OCI-LY7 (cell line): Measurements from ENCODE around the gene DSN1.

Source experiments
- EZH2phosphoT487 ChIP-seq: fragments of 200-600 bp; sonication (generic); IDR thresholded peaks from 2 replicates; pipeline ENCODE4 v1.6.1; 2018; ENCODE audit warnings: low read depth, borderline replicate concordance, mild to moderate bottlenecking, mixed run types, antibody characterized with exemption, low read length, moderate library complexity, mixed read lengths
- TF ChIP-seq, protein P1 (sequence below): fragments of 200-600 bp; sonication (generic); conservative IDR thresholded peaks from 2 replicates; pipeline ENCODE4 v1.5.1; 2014; ENCODE audit warnings: mild to moderate bottlenecking, antibody characterized with exemption, low read length, moderate library complexity, mixed read lengths

- TF ChIP-seq, protein P1, sequence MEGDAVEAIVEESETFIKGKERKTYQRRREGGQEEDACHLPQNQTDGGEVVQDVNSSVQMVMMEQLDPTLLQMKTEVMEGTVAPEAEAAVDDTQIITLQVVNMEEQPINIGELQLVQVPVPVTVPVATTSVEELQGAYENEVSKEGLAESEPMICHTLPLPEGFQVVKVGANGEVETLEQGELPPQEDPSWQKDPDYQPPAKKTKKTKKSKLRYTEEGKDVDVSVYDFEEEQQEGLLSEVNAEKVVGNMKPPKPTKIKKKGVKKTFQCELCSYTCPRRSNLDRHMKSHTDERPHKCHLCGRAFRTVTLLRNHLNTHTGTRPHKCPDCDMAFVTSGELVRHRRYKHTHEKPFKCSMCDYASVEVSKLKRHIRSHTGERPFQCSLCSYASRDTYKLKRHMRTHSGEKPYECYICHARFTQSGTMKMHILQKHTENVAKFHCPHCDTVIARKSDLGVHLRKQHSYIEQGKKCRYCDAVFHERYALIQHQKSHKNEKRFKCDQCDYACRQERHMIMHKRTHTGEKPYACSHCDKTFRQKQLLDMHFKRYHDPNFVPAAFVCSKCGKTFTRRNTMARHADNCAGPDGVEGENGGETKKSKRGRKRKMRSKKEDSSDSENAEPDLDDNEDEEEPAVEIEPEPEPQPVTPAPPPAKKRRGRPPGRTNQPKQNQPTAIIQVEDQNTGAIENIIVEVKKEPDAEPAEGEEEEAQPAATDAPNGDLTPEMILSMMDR, result no peak
- TF ChIP-seq EZH2phosphoT487, result no peak
Observed at GRCh38 chr20:36800410-36800809, 26.8 kb upstream of the DSN1 start.
